Stomach (tissue), 9 donors: ENCODE data around the gene WNT5A. TPM values are rescaled to one million over a fixed set of nuclear protein-coding genes. Genes with fewer than 3 reads are reported as not detected.
A peak's percentile ranks its signal among the peaks of the same experiment; 100 is the strongest.

ENCODE experiments used
- DNase-seq, 2 donors: peaks; one replicate each; pipeline versions ENCODE4 v3.0.0 to v3.0.0-alpha.2; 2013 to 2019
- H3K27ac ChIP-seq, 5 donors: fragments of 200-600 bp in 4 of 5; sonication (generic) in 4 of 5; one replicate each; pipeline ENCODE4 v1.5.1; 2013 to 2019; ENCODE audit warnings: mild to moderate bottlenecking in 1 of 5, moderate library complexity in 1 of 5
- H3K27me3 ChIP-seq, 3 donors: fragments of 200-600 bp; sonication (generic); one replicate each; pipeline ENCODE4 v1.5.1; 2017 to 2019; ENCODE audit warnings: mixed run types in 1 of 3
- H3K36me3 ChIP-seq, 4 donors: fragments of 200-600 bp; sonication (generic); 1 replicate in 3 of 4; 2 replicates in 1 of 4; pipeline ENCODE4 v1.5.1; 2016 to 2019
- H3K4me1 ChIP-seq, 4 donors: fragments of 200-600 bp; sonication (generic); one replicate each; pipeline ENCODE4 v1.5.1; 2016 to 2019
- H3K4me3 ChIP-seq, 4 donors: fragments of 200-600 bp; sonication (generic) in 3 of 4; one replicate each; pipeline ENCODE4 v1.5.1; 2016 to 2019; ENCODE audit warnings: mild to moderate bottlenecking in 1 of 4
- H3K9me3 ChIP-seq, 4 donors: fragments of 200-600 bp; sonication (generic); one replicate each; pipeline ENCODE4 v1.5.1; 2016 to 2019
- CTCF ChIP-seq, 7 experiments: fragments of 450-650 bp in 4 of 7; fragments of 200-600 bp in 3 of 7; sonication (generic) in 3 of 7; IDR thresholded peaks; one replicate each; pipeline ENCODE4 v1.5.1; 2016 to 2019; ENCODE audit warnings: antibody characterized with exemption in 7 of 7, control low read depth in 2 of 7, mild to moderate bottlenecking in 1 of 7
- EP300 ChIP-seq: sonication (generic); formaldehyde crosslinking; IDR thresholded peaks from one replicate; pipeline ENCODE4 v1.6.1; 2017; ENCODE audit warnings: antibody characterized with exemption
- POLR2A ChIP-seq, 4 donors: fragments of 450-650 bp; IDR thresholded peaks; one replicate each; pipeline ENCODE4 v1.6.1; 2016; ENCODE audit warnings: antibody characterized with exemption in 4 of 4, control low read depth in 2 of 4, mild to moderate bottlenecking in 1 of 4, moderate library complexity in 1 of 4
- POLR2AphosphoS5 ChIP-seq, 3 donors: sonication (generic); formaldehyde crosslinking; IDR thresholded peaks; one replicate each; pipeline ENCODE4 v1.6.1; 2016; ENCODE audit warnings: antibody characterized with exemption in 3 of 3
- WGBS, 5 donors: extraction: QIAGEN DNeasy Blood & Tissue Kit in 3 of 5; methylation state at CpG; one replicate each; pipeline versions ENCODE4 v1.1.5 to v1.1.7; 2013 to 2018; 5-methylcytosine and 5-hydroxymethylcytosine counted together
- intact Hi-C: fragments of 100-400 bp; cut with DNase I; formaldehyde crosslinking; loops from one replicate; pipeline ENCODE4 v1.15.1; 2023; ENCODE audit warnings: low total_unique reads
- polyA plus RNA-seq, 3 donors: library from polyadenylated mRNA; stranded (reverse); fragments of 200-250 nt; gene quantifications; one replicate each; pipeline ENCODE4 v1.2.3, GENCODE V29; 2013
- total RNA-seq, 5 donors: library from RNA; depleted of rRNA; stranded (reverse); fragments of >200 nt; gene quantifications; one replicate each; pipeline versions ENCODE4 v1.1.0 to v1.2.3, GENCODE V29; 2014 to 2016
- donor health status: healthy with polysubstance abuse.
- donor health status: Bipolar disorder and iron deficiency.
- donor health status: healthy.

Gene WNT5A
- total and polyA plus RNA-seq, 8 donors: 1.2 to 44.2 (median 4.9) TPM

DNA sequence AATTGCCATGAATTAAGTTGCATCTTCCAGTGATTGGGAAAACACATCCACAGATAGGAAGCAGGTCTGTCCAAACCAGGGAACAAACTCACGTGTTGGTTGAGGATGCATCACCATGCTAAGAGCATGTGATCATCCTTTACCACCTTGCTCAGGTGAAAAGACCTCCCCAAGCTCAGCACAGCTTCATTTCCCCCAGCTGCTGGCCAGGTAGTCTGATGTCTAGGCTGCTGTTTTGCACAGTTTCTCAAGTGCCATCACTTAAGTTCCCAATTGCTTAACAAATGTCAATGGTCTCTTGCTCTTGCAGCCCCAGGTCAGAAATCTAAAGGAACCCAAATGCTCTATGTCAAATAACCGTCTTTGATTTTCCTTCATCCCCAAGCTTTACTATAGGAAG, 34.2 kb downstream of the WNT5A start:
- intact Hi-C loops: no loop called here
- no peak overlapping the region for H3K4me3 ChIP-seq
- no peaks in the 10 kb centered on the region for H3K27me3 ChIP-seq
- 83 to 88% (median 87%) methylated on average over 2 of the region's 2 CpGs for WGBS, 5 donors
- no peak for TF ChIP-seq POLR2A (IDR thresholded peaks at IDR 0.05)
- TF ChIP-seq POLR2AphosphoS5 (IDR thresholded peaks at IDR 0.05): no peak
- TF ChIP-seq CTCF (IDR thresholded peaks at IDR 0.05): no peak
- TF ChIP-seq EP300: no peak
- no peaks in the 10 kb centered on the region for H3K9me3 ChIP-seq
- no peak overlapping the region for H3K27ac ChIP-seq
- no peaks in the 10 kb centered on the region for H3K36me3 ChIP-seq
- DNase-seq: no peak
- H3K4me1 ChIP-seq: no peaks in the 10 kb centered on the region

DNA sequence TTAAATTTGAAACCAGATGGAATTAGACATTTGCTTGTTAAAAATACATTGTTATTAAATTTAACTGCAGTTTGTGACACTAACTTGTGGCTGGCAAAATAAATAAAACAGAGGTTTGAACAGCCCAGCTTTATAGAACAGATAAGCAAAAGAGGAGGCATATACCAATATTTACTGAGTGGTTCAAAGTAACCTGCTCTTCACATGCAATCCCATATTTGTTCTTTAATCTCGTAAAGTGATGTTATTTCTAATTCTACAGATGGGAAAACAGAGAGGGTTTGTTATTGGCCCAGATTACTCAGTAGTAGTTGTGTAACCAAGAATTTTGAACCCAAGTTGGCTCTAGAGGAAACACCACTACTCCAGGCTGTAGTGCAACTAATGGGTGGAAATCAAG, 37.6 kb downstream of the WNT5A start:
- TF ChIP-seq POLR2AphosphoS5 (IDR thresholded peaks at IDR 0.05) (no peak), POLR2A (IDR thresholded peaks at IDR 0.05) (no peak), CTCF (IDR thresholded peaks at IDR 0.05) (no peak), EP300 (no peak)
- WGBS, 5 donors: 24 to 62% (median 43%) methylated on average over 1 of the region's 1 CpG
- intact Hi-C loops: no loop called here

GRCh38 chr3:55446850-55447249, 40.3 kb downstream of the WNT5A start:
- H3K27ac ChIP-seq: no peak overlapping the region
- no peak overlapping the region for H3K4me3 ChIP-seq
- no peaks in the 10 kb centered on the region for H3K36me3 ChIP-seq
- no peaks in the 10 kb centered on the region for H3K4me1 ChIP-seq
- intact Hi-C loops: no loop called here
- H3K27me3 ChIP-seq: peaks cover 0 to 5% (median 0%) of the 10 kb centered on the region in 3 donors
- 62 to 77% (median 68%) methylated on average over 7 of the region's 7 CpGs for WGBS, 5 donors
- no peak for TF ChIP-seq POLR2A (IDR thresholded peaks at IDR 0.05)
- peak in 1 of 2 donors; percentile 28 for DNase-seq
- H3K9me3 ChIP-seq: no peaks in the 10 kb centered on the region

More for the DNA sequence above, 37.6 kb downstream of the WNT5A start:
- Histone ChIP-seq H3K36me3 (no peaks in the 10 kb centered on the region), H3K4me3 (no peak overlapping the region), H3K9me3 (no peaks in the 10 kb centered on the region), H3K27me3 (peaks cover 0 to 5% (median 0%) of the 10 kb centered on the region in 3 donors), H3K27ac (no peak overlapping the region), H3K4me1 (no peaks in the 10 kb centered on the region)
- no peak for DNase-seq

DNA sequence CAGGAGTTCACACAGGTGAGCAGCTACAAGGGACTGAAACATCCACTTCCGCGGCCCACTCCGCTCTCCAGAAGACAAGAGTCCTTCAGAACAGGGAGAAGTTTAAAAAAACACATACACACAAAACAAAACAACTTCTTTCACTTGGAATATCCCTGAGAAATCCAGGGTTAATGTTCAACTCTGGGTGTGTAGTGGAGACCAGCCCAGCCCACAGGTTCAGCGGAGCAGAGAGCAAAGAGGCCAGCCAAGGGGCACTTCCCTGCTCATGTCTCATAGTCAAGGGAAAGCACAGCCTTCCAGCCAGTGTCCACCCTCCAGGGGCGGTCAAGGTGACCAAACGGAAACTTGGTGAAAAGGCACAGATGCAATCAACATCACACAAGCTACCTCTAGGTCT, 41.6 kb downstream of the WNT5A start:
- Histone ChIP-seq H3K4me3 (no peak overlapping the region), H3K9me3 (no peaks in the 10 kb centered on the region), H3K4me1 (no peaks in the 10 kb centered on the region), H3K27ac (no peak overlapping the region), H3K36me3 (no peaks in the 10 kb centered on the region), H3K27me3 (peaks cover 0 to 5% (median 0%) of the 10 kb centered on the region in 3 donors)
- WGBS, 5 donors: 31 to 65% (median 47%) methylated on average over 6 of the region's 6 CpGs
- no peak for TF ChIP-seq POLR2A (IDR thresholded peaks at IDR 0.05)
- TF ChIP-seq CTCF (IDR thresholded peaks at IDR 0.05): no peak
- no peak for TF ChIP-seq POLR2AphosphoS5 (IDR thresholded peaks at IDR 0.05)
- TF ChIP-seq EP300: no peak
- DNase-seq: peak; percentile 40 to 80
- intact Hi-C loops: no loop called here

- no peak for TF ChIP-seq POLR2A (IDR thresholded peaks at IDR 0.05)
- TF ChIP-seq EP300: no peak
- no peak for TF ChIP-seq CTCF (IDR thresholded peaks at IDR 0.05)
- no peak for TF ChIP-seq POLR2AphosphoS5 (IDR thresholded peaks at IDR 0.05)
- 78 to 91% (median 87%) methylated on average over 3 of the region's 3 CpGs for WGBS, 5 donors
Observed at GRCh38 chr3:55443346-55443745, 43.8 kb downstream of the WNT5A start.

More at GRCh38 chr3:55443346-55443745, 43.8 kb downstream of the WNT5A start:
- no peak overlapping the region for H3K4me3 ChIP-seq
- no peak overlapping the region for H3K27ac ChIP-seq
- DNase-seq: no peak
- peaks cover 0 to 5% (median 0%) of the 10 kb centered on the region in 3 donors for H3K27me3 ChIP-seq
- H3K36me3 ChIP-seq: no peaks in the 10 kb centered on the region
- H3K4me1 ChIP-seq: no peaks in the 10 kb centered on the region
- intact Hi-C loops: no loop called here
- no peaks in the 10 kb centered on the region for H3K9me3 ChIP-seq
